Panc1 (cell line): ENCODE measurements around the gene CYP1A2. TPM values are rescaled to one million over a fixed set of nuclear protein-coding genes. Genes with fewer than 3 reads are reported as not detected.

Experiments
- ATAC-seq: fragments of 200-7000 bp; cut with Tn5 transposase; 2 replicates; pipeline ENCODE4 v1.9.1; 2020; ENCODE audit warnings: mild to moderate bottlenecking, moderate library complexity
- Bru-seq: library from RNA; stranded (reverse); fragments of 400-500 nt; gene quantifications from one replicate; lab custom pipeline; 2021; lab: Mats Ljungman, UMichigan
- BruChase-seq, 2 experiments: library from RNA; stranded (reverse); fragments of 400-500 nt; gene quantifications; one replicate each; lab custom pipeline; 2021; lab: Mats Ljungman, UMichigan
- BruUV-seq: library from RNA; stranded (reverse); fragments of 400-500 nt; replicated peaks from 2 replicates; lab custom pipeline; 2021; lab: Mats Ljungman, UMichigan
- CTCF ChIA-PET: fragments of 300-600 bp; sonication (Branson Sonifier 250); formaldehyde crosslinking; loops from one replicate; lab custom pipeline; 2022; ENCODE audit warnings: antibody characterized with exemption; lab: Charles Lee
- POLR2A ChIA-PET: fragments of 300-600 bp; sonication (Branson Sonifier 250); formaldehyde crosslinking; loops from one replicate; lab custom pipeline; 2022; ENCODE audit warnings: antibody characterized with exemption; lab: Charles Lee
- DNase-seq: peaks from one replicate; pipeline ENCODE4 v3.0.0-alpha.2; 2010; ENCODE audit warnings: low read depth, low spot score
- H3K27ac ChIP-seq: 2 replicates; pipeline ENCODE4 v1.5.1; 2011; ENCODE audit warnings: mild to moderate bottlenecking, low read length, inconsistent platforms
- H3K27me3 ChIP-seq: fragments of 200-500 bp; sonication (Bioruptor generic); 2 replicates; pipeline ENCODE4 v1.6.0; 2014; ENCODE audit warnings: low read length, inconsistent platforms; ENCODE audit not compliant: control insufficient read depth, insufficient read depth
- H3K36me3 ChIP-seq: fragments of 200-500 bp; sonication (Bioruptor generic); 2 replicates; pipeline ENCODE4 v1.5.1; 2014; ENCODE audit warnings: inconsistent platforms, mild to moderate bottlenecking, low read length, moderate library complexity; ENCODE audit not compliant: control insufficient read depth, insufficient read depth
- H3K4me1 ChIP-seq: 2 replicates; pipeline ENCODE4 v1.5.1; 2011; ENCODE audit warnings: inconsistent platforms, mild to moderate bottlenecking, low read length, moderate library complexity; ENCODE audit not compliant: control insufficient read depth, insufficient read depth
- H3K4me3 ChIP-seq, 2 experiments: 2 replicates each; pipeline ENCODE4 v1.5.1; 2011 to 2012; ENCODE audit warnings: low read depth in 2 of 2, low read length in 2 of 2, mild to moderate bottlenecking in 2 of 2, inconsistent platforms in 1 of 2, moderate library complexity in 1 of 2
- H3K9me3 ChIP-seq: fragments of 200-500 bp; sonication (Bioruptor generic); 2 replicates; pipeline ENCODE4 v1.5.1; 2014; ENCODE audit warnings: low read depth, mild to moderate bottlenecking, inconsistent platforms, low read length, moderate library complexity; ENCODE audit not compliant: control insufficient read depth, insufficient read depth
- POLR2AphosphoS5 ChIP-seq: IDR thresholded peaks from 2 replicates; pipeline ENCODE4 v1.6.1; 2012; ENCODE audit warnings: mild to moderate bottlenecking, low read depth, low read length, moderate library complexity
- SIN3A ChIP-seq: IDR thresholded peaks from 2 replicates; pipeline ENCODE4 v1.6.1; 2012; ENCODE audit warnings: low read depth, mild to moderate bottlenecking, low read length, moderate library complexity, borderline replicate concordance; ENCODE audit not compliant: insufficient read depth
- TCF7L2 ChIP-seq: IDR thresholded peaks from 2 replicates; pipeline ENCODE4 v1.6.1; 2011; ENCODE audit warnings: mild to moderate bottlenecking, low read depth, low read length, inconsistent platforms
- in situ Hi-C: cut with HindIII; loops from 2 replicates; pipeline ENCODE4 v1.10.0; 2016; ENCODE audit warnings: low sequenced_read_pairs, low pct_unique_long_range_greater_than_20kb
- intact Hi-C: fragments of 100-400 bp; cut with micrococcal nuclease; formaldehyde crosslinking; loops from one replicate; pipeline ENCODE4 v1.10.0; 2022; ENCODE audit not compliant: unreplicated experiment
- long read RNA-seq: library from polyadenylated mRNA; unstranded; transcript quantifications from one replicate; pipeline ENCODE4 v2.0.0, GENCODE V29; 2021; ENCODE audit not compliant: unreplicated experiment
- polyA plus RNA-seq: library from polyadenylated mRNA; unstranded; fragments of >200 nt; gene quantifications from one replicate; pipeline ENCODE4 v1.2.1, GENCODE V29; 2012; ENCODE audit warnings: missing spikeins; ENCODE audit not compliant: insufficient read length
- total RNA-seq: library from RNA; stranded (reverse); gene quantifications from one replicate; pipeline ENCODE4 v1.2.1, GENCODE V29; 2021; ENCODE audit not compliant: unreplicated experiment
- TF ChIP-seq, protein P1 (sequence below): fragments of 450-650 bp; IDR thresholded peaks from 2 replicates; pipeline ENCODE4 v1.5.1; 2017; ENCODE audit warnings: mild to moderate bottlenecking
- TF ChIP-seq, protein P2 (sequence below), 2 experiments: IDR thresholded peaks; 2 replicates each; pipeline ENCODE4 v1.6.1; 2011 to 2012; ENCODE audit warnings: low read depth in 2 of 2, control low read depth in 1 of 2, low read length in 1 of 2, mild to moderate bottlenecking in 1 of 2, moderate library complexity in 1 of 2; ENCODE audit not compliant: insufficient read depth in 1 of 2

The CYP1A2 gene, protein sequence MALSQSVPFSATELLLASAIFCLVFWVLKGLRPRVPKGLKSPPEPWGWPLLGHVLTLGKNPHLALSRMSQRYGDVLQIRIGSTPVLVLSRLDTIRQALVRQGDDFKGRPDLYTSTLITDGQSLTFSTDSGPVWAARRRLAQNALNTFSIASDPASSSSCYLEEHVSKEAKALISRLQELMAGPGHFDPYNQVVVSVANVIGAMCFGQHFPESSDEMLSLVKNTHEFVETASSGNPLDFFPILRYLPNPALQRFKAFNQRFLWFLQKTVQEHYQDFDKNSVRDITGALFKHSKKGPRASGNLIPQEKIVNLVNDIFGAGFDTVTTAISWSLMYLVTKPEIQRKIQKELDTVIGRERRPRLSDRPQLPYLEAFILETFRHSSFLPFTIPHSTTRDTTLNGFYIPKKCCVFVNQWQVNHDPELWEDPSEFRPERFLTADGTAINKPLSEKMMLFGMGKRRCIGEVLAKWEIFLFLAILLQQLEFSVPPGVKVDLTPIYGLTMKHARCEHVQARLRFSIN
- total RNA-seq (not detected), Bru-seq, nascent RNA (not detected), BruChase-seq, experiment 1, labeled RNA remaining after a 2-hour chase (not detected), BruChase-seq, experiment 2, labeled RNA remaining after a 6-hour chase (not detected)
- not detected for polyA plus RNA-seq
- long read RNA-seq = 0 reads

DNA sequence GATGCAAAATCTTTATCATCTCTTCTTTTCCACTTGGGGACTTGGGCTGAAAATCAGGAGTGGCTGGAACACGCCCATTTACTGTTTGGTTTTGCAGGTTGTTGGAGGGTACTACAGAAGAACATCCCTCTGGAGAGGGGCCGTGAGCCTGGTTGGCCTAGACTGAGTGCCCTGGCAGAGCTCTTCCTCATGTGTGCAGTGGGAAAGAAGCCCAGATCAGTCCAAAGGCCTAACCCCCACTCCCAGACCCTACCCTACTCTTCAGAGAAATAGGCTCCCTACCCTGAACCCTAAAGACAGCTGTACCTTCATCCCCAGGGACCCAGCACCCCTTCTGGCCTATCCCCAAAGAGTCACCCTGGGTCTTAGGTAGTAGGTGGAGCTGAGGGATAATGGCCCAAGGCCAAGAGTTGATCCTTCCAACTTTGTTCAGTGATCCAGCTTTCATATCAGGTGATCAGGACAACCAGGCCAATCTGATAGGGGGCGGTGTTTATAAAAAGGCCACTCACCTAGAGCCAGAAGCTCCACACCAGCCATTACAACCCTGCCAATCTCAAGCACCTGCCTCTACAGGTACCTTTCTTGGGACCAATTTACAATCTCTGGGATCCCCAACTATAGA lies at the start of gene CYP1A2:
CYP1A2 (plus strand) TSS at position 524 of the 625 bp plus-strand sequence. CDS start 894 bp downstream, outside the sequence.
- ATAC-seq (no peak), DNase-seq (no peak)
- in situ Hi-C loops (no loop called here), intact Hi-C loops (no loop called here)
- Histone ChIP-seq H3K27me3 (no peaks in the 10 kb centered on the region), H3K4me1 (no peaks in the 10 kb centered on the region), H3K9me3 (no peaks in the 10 kb centered on the region), H3K4me3 (no peak within 1 kb of the TSS), H3K27ac (no peak within 1 kb of the TSS), H3K36me3 (no peaks in the 10 kb centered on the region)
- ChIA-PET POLR2A (no interaction called here), CTCF (no interaction called here)
- no TSS peak for BruUV-seq
- TF ChIP-seq, protein P1, sequence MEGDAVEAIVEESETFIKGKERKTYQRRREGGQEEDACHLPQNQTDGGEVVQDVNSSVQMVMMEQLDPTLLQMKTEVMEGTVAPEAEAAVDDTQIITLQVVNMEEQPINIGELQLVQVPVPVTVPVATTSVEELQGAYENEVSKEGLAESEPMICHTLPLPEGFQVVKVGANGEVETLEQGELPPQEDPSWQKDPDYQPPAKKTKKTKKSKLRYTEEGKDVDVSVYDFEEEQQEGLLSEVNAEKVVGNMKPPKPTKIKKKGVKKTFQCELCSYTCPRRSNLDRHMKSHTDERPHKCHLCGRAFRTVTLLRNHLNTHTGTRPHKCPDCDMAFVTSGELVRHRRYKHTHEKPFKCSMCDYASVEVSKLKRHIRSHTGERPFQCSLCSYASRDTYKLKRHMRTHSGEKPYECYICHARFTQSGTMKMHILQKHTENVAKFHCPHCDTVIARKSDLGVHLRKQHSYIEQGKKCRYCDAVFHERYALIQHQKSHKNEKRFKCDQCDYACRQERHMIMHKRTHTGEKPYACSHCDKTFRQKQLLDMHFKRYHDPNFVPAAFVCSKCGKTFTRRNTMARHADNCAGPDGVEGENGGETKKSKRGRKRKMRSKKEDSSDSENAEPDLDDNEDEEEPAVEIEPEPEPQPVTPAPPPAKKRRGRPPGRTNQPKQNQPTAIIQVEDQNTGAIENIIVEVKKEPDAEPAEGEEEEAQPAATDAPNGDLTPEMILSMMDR = no peak
- TF ChIP-seq POLR2AphosphoS5 (no peak), TCF7L2 (no peak), SIN3A (no peak)
- TF ChIP-seq, protein P2, sequence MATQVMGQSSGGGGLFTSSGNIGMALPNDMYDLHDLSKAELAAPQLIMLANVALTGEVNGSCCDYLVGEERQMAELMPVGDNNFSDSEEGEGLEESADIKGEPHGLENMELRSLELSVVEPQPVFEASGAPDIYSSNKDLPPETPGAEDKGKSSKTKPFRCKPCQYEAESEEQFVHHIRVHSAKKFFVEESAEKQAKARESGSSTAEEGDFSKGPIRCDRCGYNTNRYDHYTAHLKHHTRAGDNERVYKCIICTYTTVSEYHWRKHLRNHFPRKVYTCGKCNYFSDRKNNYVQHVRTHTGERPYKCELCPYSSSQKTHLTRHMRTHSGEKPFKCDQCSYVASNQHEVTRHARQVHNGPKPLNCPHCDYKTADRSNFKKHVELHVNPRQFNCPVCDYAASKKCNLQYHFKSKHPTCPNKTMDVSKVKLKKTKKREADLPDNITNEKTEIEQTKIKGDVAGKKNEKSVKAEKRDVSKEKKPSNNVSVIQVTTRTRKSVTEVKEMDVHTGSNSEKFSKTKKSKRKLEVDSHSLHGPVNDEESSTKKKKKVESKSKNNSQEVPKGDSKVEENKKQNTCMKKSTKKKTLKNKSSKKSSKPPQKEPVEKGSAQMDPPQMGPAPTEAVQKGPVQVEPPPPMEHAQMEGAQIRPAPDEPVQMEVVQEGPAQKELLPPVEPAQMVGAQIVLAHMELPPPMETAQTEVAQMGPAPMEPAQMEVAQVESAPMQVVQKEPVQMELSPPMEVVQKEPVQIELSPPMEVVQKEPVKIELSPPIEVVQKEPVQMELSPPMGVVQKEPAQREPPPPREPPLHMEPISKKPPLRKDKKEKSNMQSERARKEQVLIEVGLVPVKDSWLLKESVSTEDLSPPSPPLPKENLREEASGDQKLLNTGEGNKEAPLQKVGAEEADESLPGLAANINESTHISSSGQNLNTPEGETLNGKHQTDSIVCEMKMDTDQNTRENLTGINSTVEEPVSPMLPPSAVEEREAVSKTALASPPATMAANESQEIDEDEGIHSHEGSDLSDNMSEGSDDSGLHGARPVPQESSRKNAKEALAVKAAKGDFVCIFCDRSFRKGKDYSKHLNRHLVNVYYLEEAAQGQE (IDR thresholded peaks at IDR 0.05; ENCODE audit: insufficient read depth in 1 of 2, low read depth in 2 of 2, low read length in 1 of 2) = no peak

DNA sequence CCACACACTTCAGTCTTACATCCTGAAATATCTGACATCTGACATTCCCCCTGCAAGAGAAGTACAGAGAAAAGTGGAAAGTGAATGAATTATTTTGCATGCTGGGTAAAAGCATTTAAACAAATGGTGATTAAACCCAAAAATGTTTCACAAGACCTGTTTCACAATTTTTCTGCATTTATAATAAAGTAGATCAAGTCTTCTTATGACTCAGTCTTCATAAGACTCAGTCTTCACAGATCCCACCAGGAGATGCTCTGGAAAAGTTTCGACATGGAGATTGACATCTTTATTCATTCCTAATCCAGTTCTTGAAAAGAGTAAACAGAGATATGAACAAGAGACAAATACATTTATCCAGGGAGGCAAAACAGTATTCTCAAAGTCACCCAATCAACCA lies 39.6 kb upstream of the CYP1A2 start:
- ATAC-seq = no peak
- Histone ChIP-seq H3K27me3 (peaks cover 3% of the 10 kb centered on the region; the same call in 1 of the 2 replicates), H3K4me1 (no peaks in the 10 kb centered on the region), H3K27ac (no peak overlapping the region), H3K4me3 (no peak overlapping the region), H3K36me3 (no peaks in the 10 kb centered on the region), H3K9me3 (no peaks in the 10 kb centered on the region)
- POLR2A ChIA-PET = no interaction called here
- no peak for DNase-seq
- in situ Hi-C loops = no loop called here
- no TSS peak for BruUV-seq
- TF ChIP-seq, protein P1 = no peak
- TF ChIP-seq SIN3A = no peak
- TF ChIP-seq POLR2AphosphoS5 = no peak
- TF ChIP-seq, protein P2 (IDR thresholded peaks at IDR 0.05; ENCODE audit: insufficient read depth in 1 of 2, low read depth in 2 of 2, low read length in 1 of 2) = no peak
- no peak for TF ChIP-seq TCF7L2
- CTCF ChIA-PET = no interaction called here
- intact Hi-C loops = no loop called here
